Measurements from ENCODE around the gene RAB26.

Gene RAB26

GRCh38 chr16:2163211-2163881 is 14.9 kb downstream of the RAB26 start:
- DNase-seq: no peak

- no peak for DNase-seq
Observed at GRCh38 chr16:2165861-2166260, 17.4 kb downstream of the RAB26 start.

GRCh38 chr16:2166263-2167067 is 18.0 kb downstream of the RAB26 start:
- no peak for DNase-seq

DNA sequence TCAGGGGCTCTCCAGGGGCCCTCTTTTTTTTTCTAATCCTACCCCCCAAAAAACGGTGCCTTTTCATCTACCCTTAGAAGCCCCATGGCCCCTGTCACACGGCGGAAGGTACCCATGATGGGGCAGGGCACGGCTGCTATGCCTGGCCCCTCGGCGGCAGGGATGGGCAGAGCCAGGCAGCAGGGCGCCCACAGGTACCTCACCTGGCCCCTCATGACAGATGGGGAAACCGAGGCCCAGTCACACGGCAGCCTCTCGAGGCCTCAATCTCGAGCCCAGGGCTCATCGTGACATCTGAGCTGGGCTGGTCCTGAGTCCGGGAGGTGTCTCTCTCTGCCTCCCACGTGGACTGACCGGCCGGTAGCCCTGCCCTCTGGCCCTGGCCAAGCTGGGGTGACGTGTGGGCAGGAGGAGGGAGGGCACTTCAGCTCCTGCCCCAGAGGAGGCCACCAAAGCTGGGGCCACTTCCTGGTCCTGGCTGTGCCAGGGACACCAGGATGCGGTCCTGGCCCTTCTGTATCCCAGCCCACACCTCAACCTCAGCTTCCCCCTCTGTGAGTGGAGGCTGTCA is 18.7 kb downstream of the RAB26 start:
- no peak for DNase-seq

GRCh38 chr16:2170080-2170479 is 21.7 kb downstream of the RAB26 start:
- DNase-seq: no peak

GRCh38 chr16:2170587-2171435 is 22.4 kb downstream of the RAB26 start:
- no peak for DNase-seq

GRCh38 chr16:2171601-2172178 is 23.3 kb downstream of the RAB26 start:
- no peak for DNase-seq

- no peak for DNase-seq
Observed at GRCh38 chr16:2172688-2173335, 24.4 kb downstream of the RAB26 start.

DNA sequence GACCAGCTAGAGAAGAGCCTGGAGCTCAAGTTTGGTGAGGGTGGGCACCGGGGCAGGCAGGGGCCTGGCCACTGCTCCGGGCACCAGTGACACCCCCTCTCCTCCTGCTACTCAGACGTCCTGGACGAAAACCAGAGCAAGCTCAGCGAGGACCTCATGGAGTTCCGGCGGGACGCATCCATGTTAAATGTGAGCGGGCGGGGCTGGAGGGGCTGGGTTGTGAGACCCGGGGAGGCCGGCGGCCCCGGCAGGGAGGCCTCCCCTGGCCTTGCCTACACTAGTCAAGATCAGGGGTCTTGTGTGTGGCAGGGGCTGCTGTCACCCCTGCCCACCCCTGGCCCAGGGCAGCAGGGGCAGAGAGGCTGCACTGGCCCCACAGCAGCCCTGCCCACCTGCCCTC is 24.9 kb downstream of the RAB26 start:
- no peak for DNase-seq

GRCh38 chr16:2173916-2174315 is 25.5 kb downstream of the RAB26 start:
- no peak for DNase-seq

DNA sequence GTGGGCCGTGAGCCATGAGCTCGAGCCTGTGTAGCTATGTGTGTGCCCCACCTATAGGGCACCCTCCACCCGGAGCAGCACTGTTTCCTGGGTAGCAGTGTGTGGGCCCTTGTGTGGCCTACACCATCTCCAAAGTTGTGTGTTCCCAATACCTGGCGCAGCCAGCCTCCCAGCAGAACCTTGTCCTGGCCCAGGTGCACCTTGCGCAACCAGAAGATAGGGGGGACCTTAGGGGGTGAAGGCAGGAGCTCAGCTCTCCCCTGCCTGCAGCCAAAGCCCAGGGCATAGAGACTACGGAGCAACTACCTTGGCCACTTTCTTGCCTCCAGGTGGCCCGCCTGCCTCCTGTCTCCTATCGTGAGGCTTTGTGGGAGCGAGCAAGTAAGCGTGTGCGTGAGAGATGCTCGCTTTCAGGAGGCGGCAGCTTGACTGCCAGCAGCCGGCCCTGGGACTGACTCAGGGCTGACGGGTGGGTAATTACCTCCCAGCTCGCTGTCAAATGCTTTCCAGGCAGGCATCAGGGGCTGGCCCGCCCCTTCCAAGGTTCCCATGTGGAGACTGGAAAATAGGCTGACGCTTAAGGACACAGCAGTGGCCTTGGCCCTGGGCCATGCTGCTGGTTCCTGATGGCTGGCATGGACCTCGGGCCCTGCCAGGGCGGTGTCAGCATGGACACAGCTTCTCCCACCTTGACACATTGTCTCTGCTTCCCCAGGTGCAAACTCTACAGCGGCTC is 26.1 kb downstream of the RAB26 start:
- DNase-seq: no peak

GRCh38 chr16:2175454-2175853 is 27.0 kb downstream of the RAB26 start:
- DNase-seq: no peak

DNA sequence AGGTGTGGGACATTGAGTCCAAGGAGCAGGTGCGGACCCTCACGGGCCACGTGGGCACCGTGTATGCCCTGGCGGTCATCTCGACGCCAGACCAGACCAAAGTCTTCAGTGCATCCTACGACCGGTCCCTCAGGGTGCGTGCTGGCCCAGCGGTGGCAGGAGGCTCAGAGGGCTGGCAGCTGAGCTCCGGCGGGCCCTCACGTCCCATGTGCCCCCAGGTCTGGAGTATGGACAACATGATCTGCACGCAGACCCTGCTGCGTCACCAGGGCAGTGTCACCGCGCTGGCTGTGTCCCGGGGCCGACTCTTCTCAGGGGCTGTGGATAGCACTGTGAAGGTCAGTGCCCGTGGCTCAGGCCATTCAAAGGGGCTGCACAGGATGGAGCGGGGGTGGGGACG is 27.6 kb downstream of the RAB26 start:
- no peak for DNase-seq

DNA sequence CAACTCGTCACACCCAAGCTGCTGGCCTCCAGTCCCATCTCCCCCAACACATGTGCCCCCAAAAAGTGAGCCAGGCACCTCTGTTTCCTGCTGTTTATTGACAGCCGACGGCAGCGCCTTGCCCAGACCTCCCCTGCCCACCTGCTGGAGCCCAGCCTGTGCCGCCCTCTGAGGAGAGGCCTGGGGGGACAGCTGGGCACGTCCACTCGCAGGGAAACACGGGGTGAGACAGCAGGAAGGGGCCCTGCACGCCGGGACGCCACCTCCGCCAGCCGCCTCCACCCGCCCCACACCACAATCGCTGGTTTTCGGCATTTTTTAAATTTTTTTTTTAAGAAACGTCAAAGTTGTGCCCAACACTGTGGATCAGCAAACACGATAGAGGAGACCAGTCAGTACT is 28.7 kb downstream of the RAB26 start:
- no peak for DNase-seq

GRCh38 chr16:2177561-2177960 is 29.1 kb downstream of the RAB26 start:
- DNase-seq: no peak

DNA sequence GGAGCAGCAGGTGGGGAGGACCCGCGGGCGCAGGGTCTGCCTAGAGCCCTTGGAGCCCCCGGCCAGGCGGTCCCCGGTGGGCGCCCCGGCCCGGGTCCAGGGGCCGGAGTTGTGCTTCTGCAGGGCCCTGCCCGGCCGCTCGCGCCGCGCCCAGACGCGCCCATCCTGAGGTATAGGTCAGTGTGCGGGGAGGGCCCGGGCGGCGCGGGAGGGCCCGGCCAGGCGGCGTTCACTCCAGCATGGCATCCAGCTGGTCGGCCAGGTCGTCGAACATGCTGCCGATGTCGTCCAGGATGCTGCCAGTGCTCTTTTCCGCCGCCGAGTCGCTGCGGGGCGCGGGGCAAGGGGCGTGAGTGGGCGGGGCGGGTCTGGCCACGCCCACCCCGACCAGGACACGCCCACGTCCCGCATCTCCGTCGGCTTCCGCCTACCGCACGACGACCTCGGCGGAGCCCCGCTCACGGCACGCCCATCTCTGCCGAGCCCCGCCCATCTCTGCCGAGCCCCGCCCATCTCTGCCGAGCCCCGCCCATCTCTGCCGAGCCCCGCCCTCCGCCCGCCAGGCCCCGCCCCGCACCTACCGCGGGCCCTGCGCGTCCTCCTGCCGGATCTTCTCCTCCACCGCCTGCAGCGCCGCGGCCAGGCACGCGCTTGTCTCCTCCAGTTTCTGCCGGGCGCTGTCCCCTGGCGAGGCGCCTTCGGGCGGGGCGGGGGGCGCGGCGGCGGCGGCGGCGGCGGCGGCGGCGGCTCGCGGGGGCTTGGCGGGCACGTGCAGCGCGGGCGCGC is 30.1 kb downstream of the RAB26 start:
- DNase-seq: no peak

- no peak for DNase-seq
Observed at GRCh38 chr16:2179107-2179501, 30.7 kb downstream of the RAB26 start.

DNA sequence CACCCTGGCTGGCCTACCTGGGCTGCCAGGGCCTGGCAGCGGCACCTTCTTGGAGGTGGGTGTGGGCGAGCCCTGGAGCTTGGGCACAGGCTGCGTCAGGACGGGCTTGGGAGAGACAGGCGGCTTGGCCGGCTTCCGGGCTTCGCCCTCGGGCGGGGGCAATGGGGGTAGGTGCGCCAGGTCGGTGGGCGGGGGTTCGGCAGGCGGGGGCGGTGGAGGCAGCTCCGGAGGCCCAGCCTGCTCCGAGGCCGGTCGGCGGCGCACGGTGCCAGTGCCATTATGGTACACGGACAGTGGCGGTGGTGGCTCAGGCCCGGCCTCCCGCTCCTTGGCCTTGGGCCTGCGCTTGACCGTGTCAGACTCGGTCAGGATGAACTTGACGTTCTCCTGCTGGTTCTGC is 31.2 kb downstream of the RAB26 start:
- no peak for DNase-seq

DNA sequence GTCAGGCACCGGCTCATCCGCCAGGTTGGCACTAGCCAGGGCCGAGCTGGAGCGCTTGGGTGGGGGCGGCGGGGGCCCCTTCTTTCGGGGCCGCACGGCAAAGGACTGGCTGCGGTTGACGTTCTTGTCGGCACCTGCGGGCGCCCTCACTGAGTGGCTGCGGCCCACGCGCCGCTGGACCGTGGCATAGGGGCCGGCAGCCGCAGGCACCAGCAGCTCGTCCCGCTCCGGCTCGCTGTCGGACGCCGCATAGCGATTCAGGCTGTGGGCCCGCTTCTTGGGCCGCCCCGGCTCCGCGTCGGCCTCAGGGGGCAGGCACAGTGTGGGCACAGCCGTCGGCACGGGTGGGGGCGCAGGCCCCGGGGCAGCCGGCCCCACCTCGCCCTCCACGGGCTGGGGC is 32.0 kb downstream of the RAB26 start:
- no peak for DNase-seq

GRCh38 chr16:2180962-2181923 is 32.8 kb downstream of the RAB26 start:
- DNase-seq: no peak

All from HCEC 1CT (cell line).